ENCODE results near the gene DAD1.

DNA sequence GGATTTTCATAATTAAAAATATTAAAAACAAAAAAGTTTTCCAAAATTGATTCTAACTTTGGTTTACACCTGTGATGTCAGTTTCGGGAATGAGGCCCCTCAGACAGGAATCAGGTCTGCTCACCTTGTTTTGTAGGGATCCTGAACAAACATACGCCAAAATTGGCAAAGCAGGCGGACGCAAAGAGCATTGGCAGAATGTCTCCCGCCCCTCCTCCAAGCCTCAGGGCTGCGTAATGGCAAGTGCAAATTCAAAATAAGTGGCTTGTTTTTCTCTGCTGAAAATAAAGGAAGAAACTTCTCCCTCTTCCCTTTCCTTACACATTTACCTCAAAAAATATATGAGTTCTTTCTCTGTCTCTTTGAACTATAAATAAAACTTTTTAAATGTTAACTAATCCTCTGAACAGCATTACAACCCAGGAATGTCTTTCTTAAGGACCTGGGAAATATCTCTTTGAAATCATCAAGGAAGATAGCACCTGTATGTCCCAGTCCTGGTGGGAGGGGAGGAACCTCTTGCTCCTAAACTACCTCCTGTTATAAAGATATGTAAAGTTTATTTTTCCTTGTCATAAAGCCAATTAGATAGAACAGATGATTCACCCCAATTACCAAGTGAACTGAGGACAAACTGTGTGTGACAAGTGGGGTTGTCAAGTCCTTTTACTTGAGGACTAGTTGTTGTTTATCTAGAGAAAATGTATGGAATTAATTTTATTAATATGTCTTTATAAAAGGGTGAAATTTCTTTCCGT lies 38.7 kb upstream of the DAD1 start:
- TF ChIP-seq, protein P1, sequence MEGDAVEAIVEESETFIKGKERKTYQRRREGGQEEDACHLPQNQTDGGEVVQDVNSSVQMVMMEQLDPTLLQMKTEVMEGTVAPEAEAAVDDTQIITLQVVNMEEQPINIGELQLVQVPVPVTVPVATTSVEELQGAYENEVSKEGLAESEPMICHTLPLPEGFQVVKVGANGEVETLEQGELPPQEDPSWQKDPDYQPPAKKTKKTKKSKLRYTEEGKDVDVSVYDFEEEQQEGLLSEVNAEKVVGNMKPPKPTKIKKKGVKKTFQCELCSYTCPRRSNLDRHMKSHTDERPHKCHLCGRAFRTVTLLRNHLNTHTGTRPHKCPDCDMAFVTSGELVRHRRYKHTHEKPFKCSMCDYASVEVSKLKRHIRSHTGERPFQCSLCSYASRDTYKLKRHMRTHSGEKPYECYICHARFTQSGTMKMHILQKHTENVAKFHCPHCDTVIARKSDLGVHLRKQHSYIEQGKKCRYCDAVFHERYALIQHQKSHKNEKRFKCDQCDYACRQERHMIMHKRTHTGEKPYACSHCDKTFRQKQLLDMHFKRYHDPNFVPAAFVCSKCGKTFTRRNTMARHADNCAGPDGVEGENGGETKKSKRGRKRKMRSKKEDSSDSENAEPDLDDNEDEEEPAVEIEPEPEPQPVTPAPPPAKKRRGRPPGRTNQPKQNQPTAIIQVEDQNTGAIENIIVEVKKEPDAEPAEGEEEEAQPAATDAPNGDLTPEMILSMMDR (conservative IDR thresholded peaks at IDR 0.05): no peak
- no peak for TF ChIP-seq EZH2 (IDR thresholded peaks at IDR 0.05; ENCODE audit: low read depth)
